ENCODE results near the gene SOX8. TPM values are rescaled to one million over a fixed set of nuclear protein-coding genes. Genes with fewer than 3 reads are reported as not detected.

SOX8 gene
- total RNA-seq: 0.28 and 0.77 TPM in 2 replicates

GRCh38 chr16:981695-982144 is at the start of gene SOX8:
SOX8 (plus strand) TSS chr16:981770; CDS start chr16:981923, 153 bp downstream.

GRCh38 chr16:970766-971581 is 10.6 kb upstream of the SOX8 start, which contains the start of gene LMF1:
LMF1 (minus strand) TSS chr16:970984; CDS start chr16:970980, 4 bp downstream.

Other genes starting within 250 kb of the SOX8 start
- gene CIAO3, start 240.8 kb upstream of the SOX8 start, total RNA-seq: 24.7 and 31.9 TPM in 2 replicates
- under 0.01 TPM in 1 of 2 replicates, not detected in the other for gene MSLN, start 221.0 kb upstream of the SOX8 start, total RNA-seq
- 13.0 and 24.0 TPM in 2 replicates for gene RPUSD1, start 193.4 kb upstream of the SOX8 start, total RNA-seq
- gene CHTF18, start 193.2 kb upstream of the SOX8 start, total RNA-seq: 7.9 and 34.1 TPM in 2 replicates
- gene GNG13, start 181.0 kb upstream of the SOX8 start, total RNA-seq: not detected in 2 replicates
- 15.0 and 28.2 TPM in 2 replicates for gene LMF1, start 10.8 kb upstream of the SOX8 start, total RNA-seq
- gene SSTR5, start 91.0 kb downstream of the SOX8 start, total RNA-seq: not detected in 2 replicates
- not detected in 2 replicates for gene C1QTNF8, start 114.5 kb downstream of the SOX8 start, total RNA-seq
- gene CACNA1H, start 171.3 kb downstream of the SOX8 start, total RNA-seq: 13.0 and 14.9 TPM in 2 replicates
- gene TPSG1, start 243.5 kb downstream of the SOX8 start, total RNA-seq: not detected in 2 replicates
- gene TPSB2, start 248.4 kb downstream of the SOX8 start, total RNA-seq: not detected in 2 replicates

Measured in regular cardiac myocyte (primary cell).